ENCODE measurements around the gene TRAP1. TPM values are rescaled to one million over a fixed set of nuclear protein-coding genes. Genes with fewer than 3 reads are reported as not detected.

The TRAP1 gene
- total and polyA plus RNA-seq, 12 donors = 59.8 to 113 (median 87.9) TPM

DNA sequence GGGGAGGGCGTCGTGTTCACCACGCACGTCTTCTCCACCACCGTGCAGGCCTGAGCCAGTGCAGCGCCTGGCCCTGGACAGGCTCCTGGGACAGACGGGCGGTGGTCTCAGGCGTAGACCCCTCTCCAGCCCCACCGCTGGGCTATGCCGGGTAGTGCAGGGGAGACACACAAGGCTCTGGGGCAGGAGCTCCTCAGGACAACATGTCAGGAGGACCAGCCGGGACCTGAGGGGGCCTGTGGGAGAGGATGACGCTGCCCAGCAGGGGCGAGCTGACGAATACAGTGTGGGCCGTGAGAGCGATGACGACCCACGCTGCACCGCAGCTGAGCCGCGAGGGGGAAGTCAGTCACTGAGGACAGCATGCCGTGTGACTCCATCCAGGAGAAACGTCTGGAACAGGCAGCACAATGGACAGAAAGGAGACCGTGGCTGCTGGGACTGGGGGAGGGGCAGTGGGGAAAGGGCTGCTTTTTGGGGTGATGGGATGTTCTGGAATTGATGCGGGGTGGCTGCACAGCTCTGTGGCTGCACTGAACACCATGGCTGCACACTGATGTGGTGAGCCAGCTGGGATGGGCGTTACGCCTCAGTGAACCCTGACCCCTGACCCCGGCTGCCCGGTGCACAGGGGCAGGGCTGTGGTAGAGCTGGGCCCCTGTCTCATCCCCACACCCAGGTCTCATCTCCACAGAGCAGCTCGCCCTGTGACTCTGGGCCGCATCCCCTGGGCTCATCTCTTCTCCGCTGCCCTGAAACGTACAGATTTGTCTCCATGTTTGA is 42.6 kb downstream of the TRAP1 start:
- 91 to 95% (median 93%) methylated on average over 25 to 34 of the region's 34 CpGs for WGBS, 4 donors
- TF ChIP-seq CTCF (IDR thresholded peaks at IDR 0.05) (no peak), POLR2A (IDR thresholded peaks at IDR 0.05) (no peak)
- Histone ChIP-seq H3K4me1 (replicated peaks in 1 of 2) (no peaks in the 10 kb centered on the region), H3K4me3 (no peak overlapping the region), H3K27ac (no peak overlapping the region), H3K9me3 (replicated peaks in 1 of 3) (no peaks in the 10 kb centered on the region), H3K27me3 (no peaks in the 10 kb centered on the region), H3K36me3 (replicated peaks in 1 of 2) (peaks cover 0 to 59% of the 10 kb centered on the region in 2 donors)
- intact Hi-C loops (cut with DNase I) = no loop called here
- DNase-seq = no peak

DNA sequence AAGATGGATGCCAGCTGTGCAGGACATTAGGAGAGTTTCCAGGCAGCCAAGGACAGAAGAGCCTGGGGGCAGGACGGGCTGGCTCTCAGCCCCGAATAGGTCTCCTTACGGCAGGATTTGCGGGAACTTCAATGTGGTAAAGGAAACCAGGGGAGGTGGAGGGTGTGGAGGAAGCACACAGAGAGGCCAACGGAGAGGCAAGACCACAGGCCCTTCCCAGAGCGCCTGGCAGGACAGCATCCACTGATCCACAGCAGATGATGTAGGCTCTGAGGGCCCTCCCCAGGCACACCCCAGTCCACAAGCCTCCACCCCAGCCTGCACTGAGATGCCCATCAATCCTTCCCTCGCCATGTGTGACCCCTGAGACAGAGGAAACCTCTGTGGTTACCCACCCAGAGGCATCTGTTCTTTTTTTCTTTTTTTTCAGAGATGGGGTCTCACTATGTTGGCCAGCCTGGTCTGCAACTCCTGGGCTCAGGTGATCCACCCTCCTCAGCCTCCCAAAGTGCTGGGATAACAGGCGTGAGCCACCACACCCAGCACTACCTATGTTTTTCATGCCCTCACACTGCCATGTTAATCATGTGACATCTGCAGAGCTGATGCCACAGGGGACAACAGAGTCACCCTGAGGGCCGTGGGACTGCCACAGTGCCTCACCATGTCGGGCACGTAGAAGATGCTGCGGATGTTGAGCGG is 43.5 kb downstream of the TRAP1 start:
- no peak for TF ChIP-seq POLR2A (IDR thresholded peaks at IDR 0.05)
- no peak for TF ChIP-seq CTCF (IDR thresholded peaks at IDR 0.05)
- Histone ChIP-seq H3K36me3 (replicated peaks in 1 of 2) (peaks cover 0 to 51% of the 10 kb centered on the region in 2 donors), H3K4me3 (no peak overlapping the region), H3K27me3 (no peaks in the 10 kb centered on the region), H3K4me1 (replicated peaks in 1 of 2) (no peaks in the 10 kb centered on the region), H3K27ac (no peak overlapping the region), H3K9me3 (replicated peaks in 1 of 3) (no peaks in the 10 kb centered on the region)
- no peak for DNase-seq
- intact Hi-C loops (cut with DNase I) = no loop called here
- 87 to 98% (median 92%) methylated on average over 8 to 13 of the region's 13 CpGs for WGBS, 4 donors

- no peaks in the 10 kb centered on the region for H3K9me3 ChIP-seq (replicated peaks in 1 of 3)
- WGBS, 4 donors = 89 to 96% (median 94%) methylated on average over 18 of the region's 18 CpGs
- DNase-seq = no peak
- H3K4me3 ChIP-seq = no peak overlapping the region
- H3K27ac ChIP-seq = no peak overlapping the region
- no peaks in the 10 kb centered on the region for H3K27me3 ChIP-seq
- H3K4me1 ChIP-seq (replicated peaks in 1 of 2) = no peaks in the 10 kb centered on the region
- H3K36me3 ChIP-seq (replicated peaks in 1 of 2) = peaks cover 0 to 52% of the 10 kb centered on the region in 2 donors
- intact Hi-C loops (cut with DNase I) = no loop called here
- TF ChIP-seq CTCF (IDR thresholded peaks at IDR 0.05) = no peak
- no peak for TF ChIP-seq POLR2A (IDR thresholded peaks at IDR 0.05)
These were observed 44.1 kb downstream of the TRAP1 start for GRCh38 chr16:3673201-3673600.

DNA sequence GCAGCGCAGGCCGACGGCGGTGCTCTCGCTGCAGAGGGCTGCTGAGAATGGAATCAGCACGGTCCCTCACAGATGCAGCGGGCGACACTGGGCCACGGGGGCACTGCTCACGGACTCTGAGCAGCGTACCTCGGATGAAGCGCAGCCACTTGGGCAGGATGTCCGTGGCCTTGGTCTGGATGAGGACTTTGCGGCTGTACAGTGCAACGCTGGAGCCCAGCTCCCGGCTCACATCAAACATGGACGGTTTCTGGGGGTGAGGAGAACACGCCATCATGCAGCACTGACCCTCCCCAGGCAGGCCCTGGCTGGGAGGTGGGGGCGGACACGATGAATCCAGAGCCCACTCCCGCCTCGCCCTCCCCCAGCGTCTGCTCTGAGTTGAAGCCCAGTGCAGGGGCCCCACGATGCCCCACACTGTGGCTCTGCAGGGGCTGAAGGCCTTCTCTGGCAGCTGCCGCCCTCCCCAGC is 44.7 kb downstream of the TRAP1 start:
- Histone ChIP-seq H3K4me1 (replicated peaks in 1 of 2) (no peaks in the 10 kb centered on the region), H3K36me3 (replicated peaks in 1 of 2) (peaks cover 0 to 46% of the 10 kb centered on the region in 2 donors), H3K9me3 (replicated peaks in 1 of 3) (no peaks in the 10 kb centered on the region), H3K4me3 (no peak overlapping the region), H3K27me3 (no peaks in the 10 kb centered on the region), H3K27ac (no peak overlapping the region)
- no peak for TF ChIP-seq POLR2A (IDR thresholded peaks at IDR 0.05)
- no peak for TF ChIP-seq CTCF (IDR thresholded peaks at IDR 0.05)
- intact Hi-C loops (cut with DNase I) = no loop called here
- no peak for DNase-seq
- 96 to 98% (median 96%) methylated on average over 15 to 26 of the region's 26 CpGs for WGBS, 4 donors

Data from adrenal gland (tissue), 12 donors.